GM19099 (cell line): ENCODE results near the gene RAB20.

ENCODE experiments used
- POLR2A ChIP-seq: IDR thresholded peaks from 3 replicates; pipeline ENCODE4 v1.6.1; 2011; ENCODE audit warnings: low read depth; ENCODE audit not compliant: insufficient read length; ENCODE audit errors: extremely low read depth

Gene RAB20, protein sequence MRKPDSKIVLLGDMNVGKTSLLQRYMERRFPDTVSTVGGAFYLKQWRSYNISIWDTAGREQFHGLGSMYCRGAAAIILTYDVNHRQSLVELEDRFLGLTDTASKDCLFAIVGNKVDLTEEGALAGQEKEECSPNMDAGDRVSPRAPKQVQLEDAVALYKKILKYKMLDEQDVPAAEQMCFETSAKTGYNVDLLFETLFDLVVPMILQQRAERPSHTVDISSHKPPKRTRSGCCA

DNA sequence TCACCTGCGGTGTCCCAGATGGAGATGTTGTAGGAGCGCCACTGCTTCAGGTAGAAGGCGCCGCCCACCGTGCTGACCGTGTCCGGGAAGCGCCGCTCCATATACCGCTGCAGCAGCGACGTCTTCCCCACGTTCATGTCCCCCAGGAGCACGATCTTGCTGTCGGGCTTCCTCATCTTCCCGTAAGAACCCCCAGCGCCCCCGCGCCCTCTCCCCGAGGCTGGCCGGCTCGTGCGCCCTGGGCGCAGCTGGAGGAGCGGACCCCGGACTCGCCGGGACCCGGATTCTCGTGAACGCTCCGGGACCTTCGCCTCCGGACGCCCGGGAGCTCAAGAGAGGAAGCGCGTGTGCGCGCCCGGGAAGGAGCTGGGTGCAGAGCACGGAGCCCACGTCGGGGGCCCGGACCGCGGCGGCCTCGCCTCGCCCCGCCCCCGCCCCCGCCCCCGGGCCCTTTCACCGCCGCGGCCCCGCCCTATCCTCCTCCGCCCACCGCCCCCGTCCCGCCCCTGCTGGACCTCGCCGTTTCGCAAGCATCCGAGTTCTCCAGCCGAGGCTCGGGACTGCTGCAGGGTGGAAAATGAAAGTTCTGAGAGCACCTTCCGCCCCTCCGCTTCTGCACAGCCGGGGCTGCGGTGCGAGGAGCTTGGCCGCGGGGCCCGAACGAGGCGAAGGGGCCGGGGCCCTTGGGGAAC, at the start of gene RAB20:
RAB20 (minus strand) TSS at position 379 of the 692 bp plus-strand sequence; CDS start at position 176, 203 bp downstream.
- peak; percentile 50 for TF ChIP-seq POLR2A

DNA sequence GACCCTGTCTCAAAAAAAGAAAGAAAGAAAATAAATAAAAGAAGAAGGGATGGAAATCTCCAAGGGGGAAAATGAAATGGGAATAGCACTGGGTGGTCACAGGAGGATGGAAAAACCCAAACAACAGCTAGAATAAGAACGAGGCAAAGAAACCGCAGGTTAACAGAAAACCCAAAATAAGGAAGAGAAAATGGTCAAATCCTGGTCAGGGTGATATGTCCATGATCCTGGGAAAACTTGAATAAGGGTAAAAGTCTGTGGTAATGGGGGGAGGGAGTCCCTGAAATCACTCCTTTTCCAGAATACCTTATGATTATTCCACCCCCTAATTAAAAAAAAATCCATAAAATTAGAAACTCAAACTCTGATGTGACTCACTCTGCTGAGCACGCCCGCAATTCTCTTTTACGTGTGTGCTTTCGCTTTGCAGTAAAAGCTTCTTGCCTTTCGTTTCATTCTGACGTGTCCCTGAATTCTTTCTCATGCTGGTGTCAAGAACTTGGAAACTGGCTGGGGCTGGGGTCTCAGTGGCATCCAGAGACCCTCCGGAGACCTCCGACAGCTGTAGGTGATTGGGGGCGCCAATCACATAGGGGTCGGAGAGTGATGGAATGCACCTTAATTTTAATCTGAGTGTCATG, 49.6 kb upstream of the RAB20 start:
- TF ChIP-seq POLR2A, result no peak

DNA sequence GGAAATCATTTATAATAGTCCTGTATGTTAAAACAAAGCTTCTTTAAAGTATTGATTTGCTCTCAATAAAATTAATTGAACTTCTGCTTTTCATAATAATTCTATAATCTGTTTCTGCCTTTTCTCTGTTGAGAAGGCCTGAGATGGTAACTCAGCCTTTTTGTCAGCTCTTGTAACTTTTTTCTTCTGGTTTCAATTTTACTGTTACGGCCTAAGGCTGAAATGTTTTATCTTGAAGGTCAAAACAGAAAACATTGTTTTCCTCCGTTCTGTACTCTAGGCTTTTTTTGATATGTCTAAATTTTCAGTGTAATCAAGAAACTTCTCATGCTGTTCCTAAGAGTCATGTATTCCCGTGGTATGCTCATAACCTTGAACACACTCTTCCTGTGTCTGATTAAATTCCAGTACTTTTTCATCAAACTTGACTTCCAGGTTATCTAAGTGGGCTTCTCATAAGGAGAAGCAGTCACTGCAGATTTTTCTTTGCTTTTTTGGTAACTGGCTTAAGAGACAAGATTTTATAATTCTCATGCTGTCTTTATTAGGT, 46.2 kb upstream of the RAB20 start:
- TF ChIP-seq POLR2A, result no peak

DNA sequence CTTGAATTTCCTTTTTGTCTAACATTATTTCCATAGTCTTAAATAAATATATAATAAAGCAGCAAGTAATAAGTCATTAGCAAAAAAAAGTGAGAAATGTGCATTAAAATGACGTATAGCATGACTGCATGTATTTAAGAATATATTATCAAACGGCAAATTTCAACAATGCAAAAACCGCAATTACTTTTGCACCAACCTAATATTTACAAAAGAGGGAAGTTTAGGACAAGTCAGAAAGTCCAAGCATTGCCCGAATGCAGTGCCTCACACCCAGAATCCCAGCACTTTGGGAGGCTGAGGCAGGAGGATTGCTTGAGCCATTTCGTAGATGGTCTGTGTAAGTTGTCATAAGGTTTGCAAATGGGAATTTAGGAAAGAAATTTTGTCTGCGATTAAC, 43.6 kb upstream of the RAB20 start:
- no peak for TF ChIP-seq POLR2A

DNA sequence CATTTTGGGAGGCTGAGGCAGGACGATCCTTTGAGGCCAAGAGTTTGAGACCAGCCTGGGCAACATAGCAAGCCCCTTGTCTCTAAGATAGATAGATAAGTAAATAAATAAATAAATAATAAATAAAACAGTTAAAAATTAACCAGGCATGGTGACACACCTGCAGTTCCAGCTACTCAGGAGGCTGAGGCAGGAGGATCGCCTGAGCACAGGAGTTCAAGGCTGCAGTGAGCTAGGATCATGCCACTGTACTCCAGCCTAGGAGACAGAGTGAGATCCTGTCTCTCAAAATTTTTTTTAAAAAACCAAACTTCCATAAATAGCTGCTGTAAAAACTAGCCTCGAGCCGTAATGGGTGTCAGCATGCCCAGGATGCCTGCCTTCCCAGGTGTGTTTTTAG, 39.5 kb upstream of the RAB20 start:
- TF ChIP-seq POLR2A, result no peak

DNA sequence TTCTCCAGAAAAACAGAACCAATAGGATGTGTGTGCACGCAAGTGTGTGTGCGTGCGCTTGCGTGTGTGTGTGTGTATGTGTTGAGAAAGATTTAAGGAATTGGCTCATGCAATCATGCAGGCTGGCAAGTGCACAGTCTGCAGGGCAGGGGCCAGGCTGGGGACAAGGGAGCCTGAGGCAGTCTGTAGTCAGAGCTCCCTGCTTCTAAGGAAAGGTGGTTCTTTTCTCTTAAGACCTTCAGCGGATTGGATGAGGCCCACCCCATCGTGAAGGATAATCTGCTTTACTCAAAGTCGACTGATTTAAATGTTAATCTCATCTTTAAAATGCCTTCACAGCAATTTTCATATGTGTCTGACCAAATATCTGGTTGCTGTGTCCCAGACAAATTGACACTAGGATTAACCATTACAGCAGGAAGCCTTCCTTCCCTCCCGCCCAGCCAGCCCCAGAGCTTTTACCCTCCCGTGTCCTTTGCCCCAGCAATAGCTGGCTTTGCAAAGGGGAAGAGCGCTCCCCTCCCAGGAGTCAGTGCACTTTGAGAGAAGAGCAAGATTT, 38.8 kb upstream of the RAB20 start:
- TF ChIP-seq POLR2A, result no peak

DNA sequence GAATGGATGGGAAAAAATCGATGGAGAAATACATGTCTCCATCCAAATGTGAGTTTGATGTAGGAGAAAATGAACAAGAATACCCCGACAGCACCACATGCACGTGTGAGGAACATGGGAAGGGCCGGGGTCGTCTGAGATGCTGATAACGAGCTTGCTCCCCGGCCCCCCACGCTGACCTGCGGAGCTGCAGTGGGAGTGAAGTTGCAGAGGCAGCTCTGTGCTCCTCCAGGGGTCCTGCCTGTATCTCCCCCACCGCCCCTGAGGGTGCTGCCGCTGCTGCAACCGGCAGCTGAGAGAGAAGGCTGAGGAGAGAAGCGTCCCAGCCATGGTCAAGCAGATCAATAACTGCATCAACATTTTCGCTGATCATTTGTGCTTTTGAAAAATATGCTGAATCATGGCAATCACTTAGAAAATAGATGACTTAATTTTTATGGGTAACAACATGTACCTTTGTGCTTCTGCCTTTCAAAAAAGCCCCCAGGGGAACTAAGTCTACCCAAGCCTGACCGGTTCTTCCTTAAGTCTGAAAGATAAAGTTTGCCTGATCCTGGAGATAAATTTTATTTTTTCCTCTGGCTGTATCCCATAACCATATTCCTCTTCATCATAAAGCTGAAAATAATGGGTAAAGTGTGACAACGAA, 35.6 kb upstream of the RAB20 start:
- TF ChIP-seq POLR2A, result no peak

DNA sequence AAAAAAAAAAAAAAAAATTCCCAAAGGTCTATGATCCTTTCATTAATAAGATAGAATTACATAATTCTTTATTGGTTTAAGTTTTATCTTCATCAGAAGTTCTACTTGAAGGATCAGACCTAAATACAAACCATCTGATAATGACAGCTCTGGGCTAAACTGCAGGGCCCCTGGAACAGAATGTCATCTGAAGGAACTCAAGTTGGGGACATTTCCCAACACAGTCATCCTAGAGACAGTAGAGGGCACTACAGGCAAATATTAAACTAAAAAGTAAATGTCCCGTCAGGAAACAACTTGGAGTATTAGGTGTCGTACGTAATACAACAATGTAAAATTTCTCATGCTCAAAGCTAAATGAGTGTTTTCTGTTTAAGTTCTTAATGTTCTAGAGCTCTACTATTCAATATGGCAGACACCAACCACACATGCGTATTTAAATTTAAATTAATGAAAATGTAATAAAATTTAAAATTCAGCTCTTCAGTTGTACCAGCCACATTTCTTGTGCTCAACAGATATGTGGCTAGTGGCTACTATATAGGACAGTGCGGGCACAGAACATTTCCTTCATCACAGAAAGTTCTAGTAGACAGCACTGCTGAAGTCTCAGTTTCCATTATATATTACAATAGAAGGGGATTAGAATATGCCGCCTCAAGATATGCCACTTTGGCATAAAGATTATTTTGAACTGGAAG, 32.1 kb upstream of the RAB20 start:
- no peak for TF ChIP-seq POLR2A

DNA sequence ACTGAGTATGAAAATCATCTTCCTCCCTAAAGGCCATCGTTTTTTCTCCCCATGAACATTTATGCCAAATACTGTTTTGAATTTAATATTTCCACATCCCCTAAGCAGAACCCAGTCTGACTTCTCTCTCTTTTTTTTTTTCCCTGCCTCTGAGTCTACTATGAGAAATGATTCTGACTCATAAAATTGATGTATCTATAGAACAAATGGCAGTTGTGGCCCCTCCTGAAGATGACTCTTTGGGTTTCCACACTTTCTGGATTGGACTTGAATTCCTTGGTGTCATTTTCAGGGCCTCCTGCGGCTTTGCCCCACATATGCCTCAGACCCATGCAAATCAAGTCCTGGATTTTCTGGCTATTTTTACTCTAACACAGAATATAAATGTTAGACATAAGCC, 31.1 kb upstream of the RAB20 start:
- no peak for TF ChIP-seq POLR2A

DNA sequence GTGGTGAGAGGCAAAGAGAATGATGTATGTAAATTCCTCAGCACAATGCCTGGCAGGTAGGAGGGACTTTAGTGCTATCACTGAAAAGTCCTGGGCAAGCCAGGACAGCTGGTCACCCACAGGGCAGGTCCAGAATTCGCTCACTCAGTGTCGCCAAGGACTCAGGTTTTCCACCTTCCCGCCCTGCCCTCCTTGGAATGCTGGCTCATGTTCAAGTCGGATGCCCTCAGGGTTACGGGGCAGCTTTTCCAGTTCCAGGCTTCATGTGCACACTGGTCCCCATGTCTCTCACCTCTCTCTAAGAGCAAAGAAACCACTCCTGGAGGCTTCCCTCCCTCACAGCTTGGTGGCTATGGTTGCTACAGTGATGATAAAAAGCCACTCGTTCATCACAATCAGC, 29.1 kb upstream of the RAB20 start:
- no peak for TF ChIP-seq POLR2A

DNA sequence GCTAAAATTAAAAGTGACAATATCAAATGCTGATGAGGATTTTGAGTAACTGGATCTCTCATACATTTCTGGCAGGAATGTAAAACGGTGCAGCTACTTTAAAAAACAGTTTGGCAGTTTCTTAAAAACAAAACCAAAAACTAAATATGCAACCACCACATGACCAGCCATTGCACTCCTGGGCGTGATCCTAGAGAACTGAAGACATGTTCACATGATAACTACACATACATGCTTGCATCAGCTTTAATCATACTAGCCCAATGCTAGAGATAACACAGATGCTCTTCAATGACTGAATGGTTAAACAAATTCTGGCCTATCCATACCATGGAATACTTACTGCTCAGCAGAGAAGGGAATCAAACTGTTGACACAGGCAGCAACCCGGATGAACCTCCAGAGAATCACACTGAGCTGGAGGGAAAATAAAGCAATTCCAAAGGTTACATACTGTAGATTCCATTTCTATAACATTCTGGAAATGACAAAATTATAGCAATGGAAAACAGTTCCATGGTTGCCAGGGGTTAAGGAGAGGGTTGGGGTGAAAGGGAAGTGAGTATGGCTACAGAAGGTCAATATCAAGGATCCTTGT, 28.4 kb upstream of the RAB20 start:
- no peak for TF ChIP-seq POLR2A

DNA sequence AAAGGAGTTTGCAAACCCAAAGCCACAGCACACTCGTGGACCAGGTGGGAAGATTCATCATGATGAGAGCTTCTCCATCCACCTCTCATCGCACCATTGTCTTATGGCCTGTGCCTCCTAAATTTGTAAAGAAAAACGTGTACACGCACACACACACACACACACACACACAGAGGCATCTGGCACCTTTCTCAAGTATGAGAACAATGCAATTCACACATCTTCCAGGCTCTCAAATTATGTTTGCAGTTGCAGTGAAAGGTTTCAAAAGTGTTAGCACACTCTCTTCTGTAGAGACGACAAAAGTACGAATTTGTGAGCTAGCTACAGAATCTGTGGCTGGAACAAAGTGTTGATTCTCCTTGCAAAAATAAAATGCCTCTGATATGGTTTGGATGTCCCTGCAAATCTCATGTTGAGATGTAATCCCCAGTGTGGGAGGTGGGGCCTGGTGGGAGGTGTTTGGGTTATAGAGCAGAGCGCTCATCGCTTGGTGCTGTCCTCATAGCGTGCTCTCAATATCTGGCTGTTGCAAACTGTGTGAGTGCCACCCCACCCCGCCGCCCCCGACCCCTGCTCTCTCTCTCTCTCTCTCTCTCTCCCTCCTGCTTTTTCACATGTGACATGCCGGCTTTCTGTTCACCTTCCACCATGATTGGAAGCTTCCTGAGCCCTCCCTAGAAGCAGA, 21.8 kb upstream of the RAB20 start:
- TF ChIP-seq POLR2A, result no peak

DNA sequence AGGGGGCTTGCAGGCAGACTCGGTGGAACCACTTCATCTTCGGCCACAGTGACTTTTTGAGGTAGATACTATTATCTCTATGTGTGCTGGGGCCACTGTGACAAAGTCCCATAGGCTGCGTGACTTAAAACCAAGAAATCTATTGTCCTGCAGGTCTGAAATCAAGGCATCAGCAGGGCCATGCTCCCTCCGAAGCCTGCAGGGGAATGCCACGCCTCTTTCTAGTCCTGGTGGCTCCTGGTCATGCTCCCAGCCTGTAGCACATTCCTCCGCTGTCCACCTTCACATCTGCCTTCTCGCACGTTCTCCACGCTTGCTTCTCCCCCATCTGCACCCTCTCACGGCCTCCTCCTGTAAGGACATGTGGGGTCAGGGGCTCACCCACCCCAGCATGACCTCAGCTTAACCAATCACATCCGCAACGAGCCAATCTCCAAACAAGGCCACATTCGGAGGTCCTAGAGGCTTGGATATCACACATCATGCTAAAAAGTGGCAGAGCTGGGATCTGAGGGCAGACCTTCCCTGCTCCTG, 21.0 kb upstream of the RAB20 start:
- no peak for TF ChIP-seq POLR2A
